GM18867 (cell line): Measurements from ENCODE around the gene CIITA.
A peak's percentile ranks its signal among the peaks of the same experiment; 100 is the strongest.

Experiments used
- ATAC-seq: cut with Tn5 transposase; IDR thresholded peaks from one replicate; pipeline ENCODE4 v1.9.1; 2021; ENCODE audit warnings: mild to moderate bottlenecking, moderate library complexity; ENCODE audit not compliant: unreplicated experiment

CIITA gene

GRCh38 chr16:10851512-10851911, 25.5 kb upstream of the CIITA start:
- no peak for ATAC-seq

DNA sequence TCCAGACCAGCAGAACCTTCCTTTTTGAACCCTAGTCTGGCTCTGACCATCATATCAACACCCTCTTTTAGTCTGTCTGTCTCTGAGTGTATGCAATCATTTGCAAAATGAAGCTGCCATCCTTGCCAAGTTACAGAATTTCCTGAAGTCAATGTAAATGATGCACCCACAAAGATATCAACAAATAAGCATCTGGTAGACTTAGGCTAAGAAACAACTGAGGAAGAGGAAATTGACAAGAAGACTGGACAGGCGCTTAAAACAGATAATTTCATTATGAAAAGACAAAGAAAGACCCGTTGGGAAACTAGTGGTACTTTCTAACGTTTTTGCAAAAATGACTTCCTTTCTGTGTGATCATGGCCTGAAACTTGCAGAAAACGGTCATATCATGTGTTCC, 24.7 kb upstream of the CIITA start:
- ATAC-seq, result no peak

- no peak for ATAC-seq
Measured at GRCh38 chr16:10852948-10853347, 24.1 kb upstream of the CIITA start.

DNA sequence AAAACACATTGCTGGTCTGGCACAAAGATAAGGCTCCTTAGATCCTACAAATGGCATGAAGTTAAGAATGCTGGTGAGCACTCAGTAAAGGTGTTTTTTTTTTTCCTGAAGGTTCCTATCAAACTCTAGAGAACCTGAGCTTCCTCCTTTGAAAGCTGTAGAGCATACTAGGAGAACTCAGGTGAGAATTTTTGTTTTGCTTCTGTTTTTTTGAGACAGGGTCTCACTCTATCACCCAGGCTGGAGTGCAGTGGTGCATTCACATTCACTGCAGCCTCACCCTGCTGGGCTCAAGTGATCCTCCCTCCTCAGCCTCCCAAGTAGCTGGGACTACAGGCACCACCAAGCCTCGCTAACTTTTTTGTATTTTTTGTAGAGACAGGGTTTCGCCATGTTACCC, 21.0 kb upstream of the CIITA start:
- ATAC-seq, result no peak

GRCh38 chr16:10858203-10858602, 18.8 kb upstream of the CIITA start:
- ATAC-seq, result no peak

DNA sequence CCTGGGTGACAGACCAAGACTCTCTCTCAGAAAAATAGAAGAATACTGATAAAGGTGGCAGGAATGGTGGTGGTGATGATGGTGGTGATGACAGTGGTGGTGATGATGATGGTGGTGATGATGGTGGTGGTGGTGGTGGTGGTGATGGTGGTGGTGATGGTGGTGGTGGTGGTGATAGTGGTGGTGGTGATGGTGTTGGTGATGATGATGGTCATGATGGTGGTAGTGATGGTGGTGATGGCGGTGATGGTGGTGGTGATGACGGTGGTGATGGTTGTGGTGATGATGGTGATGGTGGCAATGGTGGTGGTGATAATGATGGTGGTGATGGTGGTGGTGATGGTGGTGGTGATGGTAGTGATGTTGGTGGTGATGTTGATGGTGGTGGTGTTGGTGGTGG, 18.0 kb upstream of the CIITA start:
- no peak for ATAC-seq

GRCh38 chr16:10859658-10860057, 17.3 kb upstream of the CIITA start:
- ATAC-seq, result no peak

GRCh38 chr16:10862438-10862837, 14.6 kb upstream of the CIITA start:
- no peak for ATAC-seq

DNA sequence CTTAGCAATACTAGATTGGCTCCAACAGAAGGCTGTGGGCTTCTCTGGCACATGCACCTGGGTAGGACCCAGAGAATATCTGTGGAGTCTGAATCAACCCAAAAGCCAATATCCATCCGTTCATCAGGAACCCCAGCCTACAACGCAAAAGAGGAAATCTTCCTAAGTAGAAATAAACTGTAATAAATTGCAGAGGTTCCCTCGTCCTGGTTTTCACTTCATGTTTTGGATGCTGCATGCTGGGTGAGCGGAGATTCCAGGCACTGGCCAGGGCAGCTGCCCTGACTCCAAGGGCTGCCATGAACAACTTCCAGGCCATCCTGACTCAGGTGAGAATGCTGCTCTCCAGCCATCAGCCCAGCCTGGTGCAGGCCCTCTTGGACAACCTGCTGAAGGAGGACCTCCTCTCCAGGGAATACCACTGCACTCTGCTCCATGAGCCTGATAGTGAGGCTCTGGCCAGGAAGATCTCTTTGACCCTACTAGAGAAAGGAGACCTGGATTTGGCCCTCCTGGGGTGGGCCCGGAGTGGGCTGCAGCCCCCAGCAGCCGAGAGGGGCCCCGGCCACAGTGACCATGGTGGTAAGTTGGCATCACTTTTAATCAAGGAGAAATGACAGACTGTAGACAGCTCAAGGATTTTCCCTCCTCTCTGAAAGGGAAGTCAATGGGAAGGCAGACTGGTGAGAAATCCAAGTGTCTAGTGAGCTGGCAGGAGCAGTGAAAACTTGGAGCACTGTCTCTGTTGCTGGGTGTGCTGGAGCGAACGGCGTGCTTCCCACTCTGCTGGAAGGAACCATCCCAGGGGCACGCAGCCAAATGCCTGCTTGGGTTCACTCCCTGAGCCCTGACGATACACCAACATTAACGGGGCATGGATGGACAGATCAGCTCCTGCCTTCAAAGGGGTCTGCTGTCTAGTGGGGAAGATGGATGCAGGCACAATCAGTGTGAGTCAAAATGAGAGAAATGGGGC, 10.7 kb upstream of the CIITA start:
- ATAC-seq, result no peak

- no peak for ATAC-seq
Measured at GRCh38 chr16:10867199-10867598, 9.8 kb upstream of the CIITA start.

DNA sequence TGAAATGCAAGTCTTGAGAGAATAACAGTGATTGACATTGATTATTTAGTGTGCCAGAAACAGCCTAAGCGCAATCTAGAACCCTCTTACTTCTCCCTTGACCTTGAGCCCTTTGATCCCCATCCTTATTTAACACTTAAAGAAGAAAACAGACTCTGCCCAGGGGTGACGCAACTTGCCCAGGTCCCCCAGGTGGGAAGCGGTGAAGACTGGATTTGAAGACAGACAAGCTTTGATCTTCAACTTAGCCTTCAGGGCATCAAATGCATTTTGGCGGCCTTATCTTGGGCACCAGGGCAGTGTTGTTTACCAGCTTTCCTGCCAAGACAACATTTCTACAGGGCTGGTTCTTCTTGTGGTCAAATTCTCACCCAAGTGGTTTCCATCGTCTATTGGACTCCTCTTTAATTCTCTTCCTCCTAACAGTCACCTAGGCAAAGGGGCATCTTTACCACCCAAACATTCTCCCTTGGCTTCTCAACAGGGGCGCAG, 8.9 kb upstream of the CIITA start:
- no peak for ATAC-seq

- peak; percentile 41 for ATAC-seq
Measured at GRCh38 chr16:10868596-10869469, 8.2 kb upstream of the CIITA start.

- peak; percentile 32 for ATAC-seq
Measured at GRCh38 chr16:10870137-10870776, 6.7 kb upstream of the CIITA start.

GRCh38 chr16:10870808-10871156, 6.2 kb upstream of the CIITA start:
- peak; percentile 1 for ATAC-seq

GRCh38 chr16:10871157-10871991, 5.6 kb upstream of the CIITA start:
- ATAC-seq, result peak; percentile 60

DNA sequence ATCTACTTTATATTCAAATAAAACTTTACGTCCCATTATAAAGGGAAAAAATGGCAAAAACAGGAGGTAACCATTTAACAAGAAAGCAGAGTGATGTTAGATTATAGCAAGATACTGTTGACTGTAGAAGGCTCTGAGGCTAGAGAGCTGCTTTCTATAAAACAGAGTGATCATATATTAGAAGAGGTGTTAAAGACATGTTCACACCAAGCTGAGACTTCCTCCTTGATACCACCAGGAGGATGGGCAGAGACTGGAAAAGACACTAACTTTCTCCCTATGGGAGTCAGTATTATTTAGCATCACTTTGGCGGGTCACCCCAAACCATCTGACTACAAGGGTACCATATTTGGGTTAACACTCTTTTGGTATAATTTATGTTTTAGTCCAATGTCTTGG, 687 bp upstream of the CIITA start:
- no peak for ATAC-seq

DNA sequence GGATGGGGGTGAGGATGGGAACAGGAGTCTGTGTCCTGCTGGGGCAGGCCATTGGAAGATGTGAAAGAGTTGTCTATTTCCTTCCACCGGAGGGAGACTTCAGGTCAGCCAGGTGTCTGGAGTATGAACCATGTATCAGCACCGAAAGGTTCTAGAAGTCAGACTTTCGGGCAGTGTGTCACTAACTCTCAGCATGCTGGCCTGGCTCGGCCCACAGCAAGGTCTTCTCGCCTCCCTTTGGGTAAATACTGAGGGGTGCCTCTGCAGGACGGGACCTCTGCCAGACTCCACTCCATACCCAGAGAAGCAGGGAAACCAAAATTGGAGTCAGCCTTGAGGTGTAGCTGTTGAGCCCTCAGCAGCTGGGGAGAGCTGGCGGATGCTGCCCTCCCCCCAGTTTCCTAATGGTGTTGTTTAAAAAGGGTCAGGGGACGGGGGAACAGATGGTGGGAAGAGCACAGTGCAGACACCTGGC, 507 bp downstream of the CIITA start:
- ATAC-seq, result peak; percentile 23

GRCh38 chr16:10878328-10878643, 1.3 kb downstream of the CIITA start:
- ATAC-seq, result peak; percentile 18

- peak; percentile 22 for ATAC-seq
Measured at GRCh38 chr16:10878644-10879501, 1.9 kb downstream of the CIITA start.
